ENCODE measurements around the gene ACOT7. TPM values are rescaled to one million over a fixed set of nuclear protein-coding genes. Genes with fewer than 3 reads are reported as not detected.

ACOT7 gene
- total RNA-seq, 1 experiment from 2014 or later: 120 TPM

- in situ Hi-C loops (cut with HindIII; ENCODE audit: low pct_unique_long_range_greater_than_20kb, low sequenced_read_pairs): no loop called here
- POLR2A ChIA-PET: no interaction called here
Measured at GRCh38 chr1:6257541-6258069, 136.0 kb downstream of the ACOT7 start.

GRCh38 chr1:6256645-6257044 lies 136.9 kb downstream of the ACOT7 start:
- Histone ChIP-seq H3K36me3 (ENCODE audit: control insufficient read depth, insufficient read depth, low read length) (no peaks in the 10 kb centered on the region), H3K4me1 (ENCODE audit: control insufficient read depth, insufficient read depth, low read length) (no peaks in the 10 kb centered on the region), H3K27me3 (ENCODE audit: control insufficient read depth, insufficient read depth, low read length) (no peaks in the 10 kb centered on the region), H3K9me3 (ENCODE audit: control insufficient read depth, insufficient read depth, low read depth, low read length) (no peaks in the 10 kb centered on the region), H3K4me3 (ENCODE audit: low read depth in 2 of 2, low read length in 2 of 2) (no peak overlapping the region), H3K27ac (ENCODE audit: low read length) (no peak overlapping the region)
- in situ Hi-C loops (cut with HindIII; ENCODE audit: low pct_unique_long_range_greater_than_20kb, low sequenced_read_pairs): no loop called here
- no peak for DNase-seq (ENCODE audit: low read depth, low spot score)
- TF ChIP-seq SIN3A (IDR thresholded peaks at IDR 0.05; ENCODE audit: borderline replicate concordance, insufficient read depth, low read depth, low read length): no peak
- TF ChIP-seq TCF7L2 (IDR thresholded peaks at IDR 0.05; ENCODE audit: low read depth, low read length): no peak
- TF ChIP-seq POLR2AphosphoS5 (IDR thresholded peaks at IDR 0.05; ENCODE audit: low read depth, low read length): no peak
- TF ChIP-seq REST (IDR thresholded peaks at IDR 0.05; ENCODE audit: insufficient read depth in 1 of 2, low read depth in 2 of 2, low read length in 1 of 2): no peak
- TF ChIP-seq CTCF (IDR thresholded peaks at IDR 0.05): no peak
- intact Hi-C loops (cut with micrococcal nuclease; ENCODE audit: unreplicated experiment): no loop called here
- no TSS peak for BruUV-seq (replicated peaks)
- CTCF ChIA-PET: interaction anchor here (0.6 to 1.3 kb wide), 2 partner anchors 9 to 267 kb away, joined by 6 to 10 read pairs; no protein-coding TSS in a partner anchor
- POLR2A ChIA-PET: no interaction called here
- no peak for ATAC-seq

More at GRCh38 chr1:6257541-6258069, 136.0 kb downstream of the ACOT7 start:
- BruUV-seq (replicated peaks): no TSS peak
- intact Hi-C loops (cut with micrococcal nuclease; ENCODE audit: unreplicated experiment): no loop called here
- ATAC-seq: no peak
- TF ChIP-seq SIN3A (IDR thresholded peaks at IDR 0.05; ENCODE audit: borderline replicate concordance, insufficient read depth, low read depth, low read length) (no peak), REST (IDR thresholded peaks at IDR 0.05; ENCODE audit: insufficient read depth in 1 of 2, low read depth in 2 of 2, low read length in 1 of 2) (no peak)
- Histone ChIP-seq H3K4me3 (ENCODE audit: low read depth in 2 of 2, low read length in 2 of 2) (no peak overlapping the region), H3K36me3 (ENCODE audit: control insufficient read depth, insufficient read depth, low read length) (no peaks in the 10 kb centered on the region), H3K27me3 (ENCODE audit: control insufficient read depth, insufficient read depth, low read length) (no peaks in the 10 kb centered on the region), H3K27ac (ENCODE audit: low read length) (no peak overlapping the region), H3K4me1 (ENCODE audit: control insufficient read depth, insufficient read depth, low read length) (no peaks in the 10 kb centered on the region), H3K9me3 (ENCODE audit: control insufficient read depth, insufficient read depth, low read depth, low read length) (no peaks in the 10 kb centered on the region)
- DNase-seq (ENCODE audit: low read depth, low spot score): no peak
- CTCF ChIA-PET: no interaction called here

Data from Panc1 (cell line).